Endothelial cell (in vitro differentiated cells): ENCODE data around the gene HOXD3. TPM values are rescaled to one million over a fixed set of nuclear protein-coding genes. Genes with fewer than 3 reads are reported as not detected.

Experiments used
- DNase-seq: peaks from one replicate; pipeline ENCODE4 v3.0.0; 2021; ENCODE audit warnings: low spot score
- H3K27ac Mint-ChIP-seq: one replicate; pipeline ENCODE4 v1.8.0; 2021; ENCODE audit warnings: mixed read lengths, inconsistent platforms; ENCODE audit not compliant: unreplicated experiment
- H3K27me3 Mint-ChIP-seq: one replicate; pipeline ENCODE4 v1.8.0; 2021; ENCODE audit warnings: mild to moderate bottlenecking, moderate library complexity, mixed read lengths, inconsistent platforms; ENCODE audit not compliant: unreplicated experiment
- H3K36me3 Mint-ChIP-seq: one replicate; pipeline ENCODE4 v1.8.0; 2021; ENCODE audit warnings: mild to moderate bottlenecking, low read depth, mixed read lengths, inconsistent platforms; ENCODE audit not compliant: unreplicated experiment
- H3K4me1 Mint-ChIP-seq: one replicate; pipeline ENCODE4 v1.8.0; 2021; ENCODE audit warnings: mild to moderate bottlenecking, mixed read lengths, inconsistent platforms; ENCODE audit not compliant: unreplicated experiment
- H3K4me3 Mint-ChIP-seq: one replicate; pipeline ENCODE4 v1.8.0; 2021; ENCODE audit warnings: mild to moderate bottlenecking, mixed read lengths, inconsistent platforms; ENCODE audit not compliant: unreplicated experiment
- H3K9me3 Mint-ChIP-seq: one replicate; pipeline ENCODE4 v1.8.0; 2021; ENCODE audit warnings: mixed read lengths, inconsistent platforms; ENCODE audit not compliant: unreplicated experiment
- total RNA-seq: library from RNA; stranded (reverse); fragmentation: NEBNext Ultra II Directional; extraction: Animal tissue kit (Norgen Biotek cat#: 25700); gene quantifications from one replicate; pipeline ENCODE4 v1.2.1, GENCODE V29; 2021; ENCODE audit not compliant: unreplicated experiment
- TF ChIP-seq, protein P1 (sequence below): fragments of 200-600 bp; sonication (generic); IDR thresholded peaks from one replicate; pipeline ENCODE4 v1.5.0; 2021; ENCODE audit warnings: antibody characterized with exemption; ENCODE audit not compliant: unreplicated experiment

HOXD3 gene
- total RNA-seq, 1 donor from 2014 or later, result 4.1 TPM

DNA sequence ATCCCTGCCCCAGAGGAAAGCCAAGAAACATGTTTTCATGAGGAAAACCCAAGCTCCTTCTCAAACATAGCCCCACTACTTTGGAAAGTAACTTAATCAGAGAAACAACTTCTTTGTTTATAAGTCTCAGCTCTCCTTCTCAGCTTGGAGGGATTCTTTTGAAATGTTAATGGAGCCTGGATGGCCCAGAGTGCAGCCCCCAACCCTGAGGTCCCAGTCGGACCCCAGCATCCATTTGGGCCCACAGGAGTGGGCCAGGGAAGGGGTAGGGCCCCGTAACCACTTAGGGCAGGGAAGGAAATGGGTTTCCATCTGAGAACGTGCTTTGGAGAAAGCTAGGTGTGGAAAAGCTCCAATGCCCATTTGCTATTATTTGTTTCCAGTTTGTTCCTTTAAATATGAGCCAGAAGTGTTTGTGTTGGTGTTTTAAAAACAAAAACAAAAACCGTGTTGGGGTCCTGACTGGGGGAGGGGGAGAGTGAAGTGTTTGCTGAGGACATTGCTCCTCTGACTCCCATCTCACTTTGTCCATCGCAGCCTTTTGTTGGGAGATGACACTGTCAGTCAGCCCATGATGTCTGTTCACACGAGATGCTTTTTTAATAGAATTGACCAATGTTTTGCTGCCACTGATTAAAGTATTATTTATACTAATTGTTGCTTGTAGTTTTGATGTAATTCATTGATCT, 1.6 kb upstream of the HOXD3 start:
- H3K27ac Mint-ChIP-seq, result no peak overlapping the region
- H3K4me3 Mint-ChIP-seq, result no peak overlapping the region
- no peak for DNase-seq
- peaks cover 23% of the 10 kb centered on the region for H3K4me1 Mint-ChIP-seq
- H3K27me3 Mint-ChIP-seq, result peaks cover 43% of the 10 kb centered on the region
- H3K36me3 Mint-ChIP-seq, result peaks cover 1% of the 10 kb centered on the region
- TF ChIP-seq, protein P1, sequence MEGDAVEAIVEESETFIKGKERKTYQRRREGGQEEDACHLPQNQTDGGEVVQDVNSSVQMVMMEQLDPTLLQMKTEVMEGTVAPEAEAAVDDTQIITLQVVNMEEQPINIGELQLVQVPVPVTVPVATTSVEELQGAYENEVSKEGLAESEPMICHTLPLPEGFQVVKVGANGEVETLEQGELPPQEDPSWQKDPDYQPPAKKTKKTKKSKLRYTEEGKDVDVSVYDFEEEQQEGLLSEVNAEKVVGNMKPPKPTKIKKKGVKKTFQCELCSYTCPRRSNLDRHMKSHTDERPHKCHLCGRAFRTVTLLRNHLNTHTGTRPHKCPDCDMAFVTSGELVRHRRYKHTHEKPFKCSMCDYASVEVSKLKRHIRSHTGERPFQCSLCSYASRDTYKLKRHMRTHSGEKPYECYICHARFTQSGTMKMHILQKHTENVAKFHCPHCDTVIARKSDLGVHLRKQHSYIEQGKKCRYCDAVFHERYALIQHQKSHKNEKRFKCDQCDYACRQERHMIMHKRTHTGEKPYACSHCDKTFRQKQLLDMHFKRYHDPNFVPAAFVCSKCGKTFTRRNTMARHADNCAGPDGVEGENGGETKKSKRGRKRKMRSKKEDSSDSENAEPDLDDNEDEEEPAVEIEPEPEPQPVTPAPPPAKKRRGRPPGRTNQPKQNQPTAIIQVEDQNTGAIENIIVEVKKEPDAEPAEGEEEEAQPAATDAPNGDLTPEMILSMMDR, result no peak
- H3K9me3 Mint-ChIP-seq, result no peaks in the 10 kb centered on the region

GRCh38 chr2:176156301-176156806, 753 bp upstream of the HOXD3 start:
- no peaks in the 10 kb centered on the region for H3K36me3 Mint-ChIP-seq
- peaks cover 25% of the 10 kb centered on the region for H3K4me1 Mint-ChIP-seq
- H3K27ac Mint-ChIP-seq, result no peak overlapping the region

DNA sequence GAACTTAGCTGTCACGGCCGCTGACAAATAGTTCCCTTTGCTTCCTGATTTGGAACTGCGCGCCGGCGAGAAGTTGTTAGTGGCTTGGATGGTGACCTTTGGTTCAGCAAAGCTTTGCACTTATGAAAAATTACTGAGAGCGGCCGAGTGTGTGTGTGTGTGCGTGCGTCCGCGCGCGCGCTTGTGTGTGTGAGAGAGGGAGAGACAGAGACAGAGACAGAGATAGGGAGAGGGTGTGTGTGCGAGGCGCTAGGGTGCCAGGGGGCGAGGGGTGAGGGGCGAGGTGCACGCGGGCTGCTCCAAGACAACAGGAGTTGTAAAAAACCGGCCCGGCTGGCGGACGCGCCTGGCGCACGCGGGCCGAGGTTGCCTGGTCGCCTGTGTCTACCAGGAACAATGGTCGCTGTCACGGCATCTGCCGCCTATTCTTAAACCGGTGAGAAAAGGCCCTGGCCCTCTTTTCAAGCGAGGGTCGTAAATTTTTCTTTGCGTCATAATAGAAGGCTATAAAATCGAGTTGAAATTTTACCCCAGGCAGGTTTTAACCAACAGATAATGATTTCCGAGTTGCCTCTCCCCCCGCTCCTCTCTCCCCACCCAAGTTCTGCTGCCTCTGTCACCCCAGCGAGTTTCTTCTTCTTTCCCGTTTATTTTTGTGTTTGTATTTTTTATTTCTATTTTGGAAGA, 535 bp downstream of the HOXD3 start:
- no peaks in the 10 kb centered on the region for H3K9me3 Mint-ChIP-seq

More at GRCh38 chr2:176156301-176156806, 753 bp upstream of the HOXD3 start:
- no peak for DNase-seq
- TF ChIP-seq, protein P1, result no peak
- Mint-ChIP-seq H3K27me3 (peaks cover 43% of the 10 kb centered on the region), H3K4me3 (peak overlapping the region; percentile 47), H3K9me3 (no peaks in the 10 kb centered on the region)

GRCh38 chr2:176158186-176158591, 1.1 kb downstream of the HOXD3 start:
- Mint-ChIP-seq H3K27ac (no peak overlapping the region), H3K4me3 (peak overlapping the region; percentile 79), H3K4me1 (peaks cover 25% of the 10 kb centered on the region), H3K27me3 (peaks cover 45% of the 10 kb centered on the region), H3K36me3 (no peaks in the 10 kb centered on the region), H3K9me3 (no peaks in the 10 kb centered on the region)
- DNase-seq, result no peak
- TF ChIP-seq, protein P1, result no peak

More for the DNA sequence above, 535 bp downstream of the HOXD3 start:
- H3K27ac Mint-ChIP-seq, result peak overlapping the region; percentile 58
- H3K4me1 Mint-ChIP-seq, result peaks cover 25% of the 10 kb centered on the region
- peaks cover 45% of the 10 kb centered on the region for H3K27me3 Mint-ChIP-seq
- DNase-seq, result no peak
- peak overlapping the region; percentile 78 for H3K4me3 Mint-ChIP-seq
- no peaks in the 10 kb centered on the region for H3K36me3 Mint-ChIP-seq
- TF ChIP-seq, protein P1, result no peak
